ENCODE measurements around the gene PIANP.
A peak's percentile ranks its signal among the peaks of the same experiment; 100 is the strongest.

Gene PIANP

GRCh38 chr12:6684609-6685008, 16.0 kb downstream of the PIANP start:
- DNase-seq (ENCODE audit: insufficient read length, low spot score) (no peak), FAIRE-seq (peak; percentile 51)

GRCh38 chr12:6676962-6677361, 23.7 kb downstream of the PIANP start:
- no peak for DNase-seq (ENCODE audit: insufficient read length, low spot score)
- no peak for FAIRE-seq

- FAIRE-seq (no peak), DNase-seq (ENCODE audit: insufficient read length, low spot score) (no peak)
Measured at GRCh38 chr12:6672143-6672542, 28.5 kb downstream of the PIANP start.

- DNase-seq (ENCODE audit: insufficient read length, low spot score) (no peak), FAIRE-seq (no peak)
Measured at GRCh38 chr12:6667559-6668210, 32.9 kb downstream of the PIANP start.

- FAIRE-seq, result no peak
- no peak for DNase-seq (ENCODE audit: insufficient read length, low spot score)
Measured at GRCh38 chr12:6666211-6666610, 34.4 kb downstream of the PIANP start.

- DNase-seq (ENCODE audit: insufficient read length, low spot score), result no peak
Measured at GRCh38 chr12:6664902-6665301, 35.7 kb downstream of the PIANP start.

GRCh38 chr12:6662906-6663742, 37.5 kb downstream of the PIANP start, which contains the start of gene ING4:
ING4 (minus strand) TSS chr12:6663119; CDS start chr12:6663101, 18 bp downstream.
- peak; percentile 97 for DNase-seq (ENCODE audit: insufficient read length, low spot score)

More at GRCh38 chr12:6664902-6665301, 35.7 kb downstream of the PIANP start:
- FAIRE-seq, result no peak

GRCh38 chr12:6662602-6662905, 38.1 kb downstream of the PIANP start:
- no peak for FAIRE-seq
- no peak for DNase-seq (ENCODE audit: insufficient read length, low spot score)

More at GRCh38 chr12:6662906-6663742, 37.5 kb downstream of the PIANP start, which contains the start of gene ING4:
- peak; percentile 99 for FAIRE-seq

- FAIRE-seq (no peak), DNase-seq (ENCODE audit: insufficient read length, low spot score) (no peak)
Measured at GRCh38 chr12:6653987-6654386, 46.6 kb downstream of the PIANP start.

- FAIRE-seq (no peak), DNase-seq (ENCODE audit: insufficient read length, low spot score) (no peak)
Measured at GRCh38 chr12:6653342-6653741, 47.3 kb downstream of the PIANP start.

GRCh38 chr12:6652391-6652790, 48.2 kb downstream of the PIANP start:
- DNase-seq (ENCODE audit: insufficient read length, low spot score) (no peak), FAIRE-seq (no peak)

GRCh38 chr12:6650832-6651231, 49.8 kb downstream of the PIANP start:
- FAIRE-seq (no peak), DNase-seq (ENCODE audit: insufficient read length, low spot score) (no peak)

- DNase-seq (ENCODE audit: insufficient read length, low spot score), result peak; percentile 74
- FAIRE-seq, result peak; percentile 64
Measured at GRCh38 chr12:6647083-6647604, 53.5 kb downstream of the PIANP start, which contains the start of gene ACRBP. ACRBP (minus strand) TSS chr12:6647432; CDS start chr12:6647366, 66 bp downstream.

GRCh38 chr12:6646276-6647082, 54.1 kb downstream of the PIANP start:
- FAIRE-seq, result no peak
- DNase-seq (ENCODE audit: insufficient read length, low spot score), result no peak

GRCh38 chr12:6644903-6645302, 55.7 kb downstream of the PIANP start:
- FAIRE-seq, result no peak

GRCh38 chr12:6644257-6644596, 56.4 kb downstream of the PIANP start:
- DNase-seq (ENCODE audit: insufficient read length, low spot score) (no peak), FAIRE-seq (peak; percentile 73)

More at GRCh38 chr12:6644903-6645302, 55.7 kb downstream of the PIANP start:
- DNase-seq (ENCODE audit: insufficient read length, low spot score), result no peak

Measured in GM19239 (cell line).